HG03469 (cell line): Measurements from ENCODE around the gene NRTN.
"Not testable (repeated sequence)": the region's sequence is repeated elsewhere in the genome, so short reads cannot be mapped to it uniquely, and the experiment has no call there.

ENCODE experiments used
- ATAC-seq: cut with Tn5 transposase; IDR thresholded peaks from one replicate; pipeline ENCODE4 v1.9.1; 2021; ENCODE audit warnings: mild to moderate bottlenecking, moderate library complexity, moderate number of reproducible peaks; ENCODE audit not compliant: unreplicated experiment

NRTN gene

DNA sequence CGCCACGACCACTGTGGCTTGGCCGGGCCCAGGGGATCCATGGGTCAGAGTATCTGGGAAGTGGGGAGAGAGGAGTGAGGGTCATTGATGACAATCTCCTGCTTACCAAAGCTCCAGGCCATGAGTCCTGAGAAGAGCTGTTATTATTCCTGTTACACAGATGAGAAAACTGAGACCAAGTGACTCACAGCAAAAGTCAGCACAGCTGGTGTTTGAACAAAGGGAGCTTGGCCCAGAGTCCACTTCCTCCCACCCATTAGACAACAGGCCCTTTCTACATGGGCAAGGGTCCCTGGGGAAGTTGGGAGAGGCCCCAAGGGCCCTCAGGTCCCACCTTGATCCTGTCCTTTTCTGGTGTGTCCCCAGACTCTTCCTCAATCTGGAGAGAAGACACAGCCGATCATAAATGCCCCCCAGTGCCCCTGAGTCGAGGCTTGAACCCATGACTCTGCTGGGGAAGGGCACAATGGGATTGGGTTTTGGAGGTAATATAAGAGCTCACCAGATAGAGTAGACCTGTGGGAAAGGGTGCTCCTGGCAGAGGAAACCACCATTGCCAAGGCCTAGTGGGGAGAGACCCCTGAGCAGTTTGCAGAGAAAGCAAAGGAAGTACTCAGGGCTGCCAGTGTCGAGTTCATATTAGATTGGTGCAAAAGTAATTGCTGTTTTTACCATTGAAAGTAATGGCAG is 27.8 kb downstream of the NRTN start:
- no peak for ATAC-seq

GRCh38 chr19:5837761-5838352 is 33.0 kb downstream of the NRTN start:
- no peak for ATAC-seq

- ATAC-seq = no peak
These were observed 33.6 kb downstream of the NRTN start for GRCh38 chr19:5838353-5839064.

DNA sequence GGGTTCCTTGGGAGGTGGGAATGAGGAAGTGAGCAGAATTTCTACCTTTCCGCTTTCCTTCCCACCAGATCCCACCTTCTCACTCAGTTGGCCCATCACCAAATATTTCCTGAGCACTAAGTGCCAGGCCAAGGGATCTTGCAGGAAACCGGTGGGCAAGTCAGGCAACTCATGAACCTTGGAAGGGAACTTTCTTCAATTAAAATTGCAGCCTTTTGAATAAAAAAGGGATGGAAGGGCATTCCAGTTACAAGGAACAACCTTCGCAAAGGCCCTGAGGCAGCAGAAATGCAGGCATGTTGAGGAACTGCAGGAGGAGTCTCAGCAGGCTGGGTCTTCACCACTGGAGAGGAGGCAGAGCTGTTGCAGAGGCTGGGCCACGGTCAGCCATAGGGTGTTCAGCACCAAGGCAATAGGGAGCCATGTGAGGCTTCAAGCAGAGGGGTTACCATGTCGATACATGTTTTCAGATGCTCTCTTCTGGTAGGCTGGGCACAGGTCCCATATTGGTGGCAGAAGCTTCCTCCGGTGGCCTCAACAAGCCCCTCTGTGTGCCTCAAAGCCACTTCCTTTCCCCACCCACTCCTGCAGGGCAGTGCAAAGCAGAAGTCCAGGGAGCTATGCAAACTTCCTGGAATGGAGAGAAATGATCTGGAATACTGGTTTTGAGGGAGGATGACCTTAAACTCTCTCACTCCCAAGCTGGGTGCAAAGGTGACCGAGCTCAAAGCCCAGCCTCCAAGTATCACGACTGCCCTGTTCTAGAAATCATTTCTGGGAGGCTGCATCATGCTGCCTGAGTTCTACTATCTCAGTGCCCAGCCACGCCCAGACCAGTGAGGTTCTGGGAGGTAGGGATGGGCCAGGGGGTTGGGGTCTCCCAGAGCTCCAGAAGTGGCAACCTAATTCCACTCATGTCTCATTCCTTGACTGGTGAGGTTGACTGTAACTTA is 34.5 kb downstream of the NRTN start, which contains the start of gene FUT6:
Gene FUT6 (minus strand): TSS at position 638 of the 953 bp plus-strand sequence. CDS start 7,135 bp downstream, outside the sequence.
- ATAC-seq = no peak

GRCh38 chr19:5841735-5842111 is 36.9 kb downstream of the NRTN start:
- ATAC-seq = not testable (repeated sequence)

DNA sequence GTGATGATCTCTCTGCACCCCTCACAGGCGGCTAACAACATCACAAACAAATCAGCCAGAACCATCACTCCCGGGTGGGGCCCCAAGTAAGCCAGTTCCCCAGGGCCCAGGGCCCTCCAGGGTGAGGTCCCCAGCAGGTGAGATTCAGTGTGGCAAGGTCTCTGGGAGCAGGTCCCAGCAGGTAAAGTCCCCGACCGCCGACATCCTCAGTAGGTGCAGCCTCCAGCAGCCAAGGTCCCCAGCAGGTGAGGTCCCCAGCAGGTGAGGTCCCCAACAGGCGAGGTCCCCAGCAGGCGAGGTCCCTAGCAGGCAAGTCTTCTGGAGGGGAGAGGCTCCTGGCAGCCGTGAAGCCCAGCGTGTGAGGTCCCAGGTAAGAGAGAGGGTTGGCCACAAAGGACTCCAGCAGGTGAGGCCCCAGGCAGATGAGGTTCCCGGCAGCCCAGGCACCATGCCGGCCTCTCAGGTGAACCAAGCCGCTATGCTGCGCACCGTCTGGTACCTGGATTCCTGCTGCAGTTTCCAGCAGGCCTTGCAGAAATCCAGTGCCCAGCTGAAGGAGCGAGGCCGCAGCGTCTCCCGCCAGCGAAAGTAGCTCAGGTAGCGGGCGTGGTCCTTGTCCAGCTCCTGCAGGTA is 38.5 kb downstream of the NRTN start:
- ATAC-seq = no peak

DNA sequence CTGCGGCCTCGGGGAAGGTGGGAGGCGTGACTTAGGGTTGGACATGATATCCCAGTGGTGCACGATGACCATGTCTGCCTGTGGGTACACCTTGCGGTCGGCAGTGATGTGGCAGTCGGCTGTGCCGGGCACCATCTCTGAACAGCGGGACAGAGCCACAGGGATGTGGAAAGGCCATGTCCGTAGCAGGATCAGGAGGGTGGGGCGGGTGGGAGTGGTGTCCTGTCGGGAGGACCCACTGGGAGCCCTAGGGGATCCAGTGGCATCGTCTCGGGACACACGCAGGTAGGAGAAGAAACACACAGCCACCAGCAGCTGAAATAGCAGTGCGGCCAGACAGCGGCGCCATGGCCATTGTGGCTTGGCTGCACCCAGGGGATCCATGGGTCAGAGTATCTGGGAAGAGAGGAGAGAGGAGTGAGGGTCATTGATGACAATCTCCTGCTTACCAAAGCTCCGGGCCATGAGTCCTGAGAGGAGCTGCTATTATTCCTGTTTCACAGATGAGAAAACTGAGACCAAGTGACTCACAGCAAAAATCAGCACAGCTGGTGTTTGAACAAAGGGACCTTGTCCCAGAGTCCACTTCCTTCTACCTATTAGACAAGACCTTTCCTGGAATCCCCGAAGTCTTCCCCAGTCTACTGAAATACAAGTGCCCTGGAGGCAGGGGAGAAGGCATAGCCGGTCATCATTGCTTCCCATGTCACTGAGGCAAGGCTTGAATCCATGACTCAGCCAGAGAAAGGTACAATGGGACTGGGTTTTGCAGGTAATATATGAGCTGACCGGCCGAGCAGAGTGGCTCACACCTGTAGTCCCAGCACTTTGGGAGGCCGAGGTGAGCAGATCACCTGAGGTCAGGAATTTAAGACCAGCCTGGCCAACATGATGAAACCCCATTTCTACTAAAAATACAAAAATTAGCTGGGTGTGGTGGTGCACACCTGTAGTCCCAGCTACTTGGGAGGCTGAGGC is 39.9 kb downstream of the NRTN start:
- ATAC-seq = no peak

GRCh38 chr19:5847846-5848245 is 43.0 kb downstream of the NRTN start:
- ATAC-seq = not testable (repeated sequence)

DNA sequence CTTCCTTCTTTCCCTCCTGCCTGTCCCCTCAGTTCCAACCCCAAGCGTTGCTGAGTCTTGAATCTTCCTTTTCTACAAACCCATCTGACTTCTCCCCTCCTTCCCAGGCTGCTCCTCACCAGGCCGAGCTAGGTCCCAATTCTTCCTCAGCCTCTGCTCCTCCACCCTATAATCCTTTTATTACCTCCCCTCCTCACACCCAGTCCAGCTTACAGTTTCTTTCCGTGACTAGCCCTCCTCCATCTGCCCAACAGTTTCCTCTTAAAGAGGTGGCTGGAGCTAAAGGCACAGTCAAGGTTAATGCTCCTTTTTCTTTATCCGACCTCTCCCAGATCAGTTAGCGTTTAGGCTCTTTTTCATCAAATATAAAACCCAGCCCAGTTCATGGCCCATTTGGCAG is 43.8 kb downstream of the NRTN start:
- ATAC-seq = not testable (repeated sequence)

DNA sequence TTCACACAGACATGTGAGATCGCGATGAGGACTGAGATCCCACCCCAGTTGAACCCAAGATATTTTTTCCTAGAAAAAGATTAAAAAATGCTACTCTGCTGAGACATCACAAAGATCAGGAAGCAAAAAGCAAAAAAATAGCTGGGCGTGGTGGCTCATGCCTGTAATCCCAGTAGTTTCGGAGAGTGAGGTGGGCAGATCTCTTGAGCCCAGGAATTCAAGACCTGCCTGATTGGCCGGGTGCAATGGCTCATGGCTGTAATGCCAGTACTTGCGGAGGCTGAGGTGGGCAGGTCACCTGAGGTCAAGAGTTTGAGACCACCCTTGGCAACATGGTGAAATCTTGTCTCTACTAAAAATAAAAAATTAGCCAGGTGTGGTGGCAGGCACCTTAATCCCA is 45.3 kb downstream of the NRTN start:
- no peak for ATAC-seq

DNA sequence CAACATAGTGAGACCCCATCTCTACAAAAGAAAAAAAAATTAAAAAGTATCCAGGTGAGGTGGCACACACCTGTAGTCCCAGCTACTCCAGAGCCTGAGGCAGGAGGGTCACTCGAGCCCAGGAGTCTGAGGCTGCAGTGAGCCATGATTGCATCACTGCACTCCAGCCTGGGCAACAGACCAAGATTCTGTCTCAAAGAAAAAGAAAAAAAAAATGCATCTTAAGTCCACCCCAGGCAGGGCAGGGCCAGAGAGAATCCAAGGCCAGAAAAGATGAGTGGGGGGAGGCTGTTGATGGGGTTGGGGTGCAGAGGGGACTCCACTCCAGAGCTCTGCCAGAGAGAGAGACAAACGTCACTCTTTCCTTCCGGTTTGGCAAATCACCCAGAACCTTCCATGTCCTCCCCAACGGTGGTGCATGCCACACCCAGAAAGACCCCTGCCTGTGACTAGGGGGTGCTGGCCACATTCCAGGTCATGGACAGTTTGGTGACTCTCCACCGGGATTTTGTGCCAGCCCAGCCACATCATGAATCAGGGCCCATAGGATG is 46.0 kb downstream of the NRTN start:
- no peak for ATAC-seq

GRCh38 chr19:5851302-5851701 is 46.4 kb downstream of the NRTN start, which contains the start of gene FUT3:
Gene FUT3, minus strand, starts transcription at chr19:5851449.
- ATAC-seq = no peak

GRCh38 chr19:5854121-5854520 is 49.3 kb downstream of the NRTN start:
- not testable (repeated sequence) for ATAC-seq

DNA sequence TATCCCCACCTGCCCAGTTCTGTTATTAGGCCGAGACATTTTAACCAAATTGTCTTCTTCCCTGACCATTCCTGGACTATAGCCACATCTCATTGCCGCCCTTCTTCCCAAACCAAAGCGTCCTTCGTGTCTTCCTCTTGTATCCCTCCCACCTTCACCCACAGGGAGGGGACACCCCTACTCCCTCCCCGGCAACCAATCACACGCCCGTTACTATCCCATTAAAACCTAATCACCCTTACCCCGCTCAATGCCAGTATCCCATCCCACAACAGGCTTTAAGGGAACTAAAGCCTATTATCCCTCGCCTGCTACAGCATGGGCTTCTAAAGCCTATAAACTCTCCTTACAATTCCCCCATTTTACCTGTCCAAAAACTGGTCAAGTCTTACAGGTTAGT is 50.3 kb downstream of the NRTN start:
- ATAC-seq = not testable (repeated sequence)

DNA sequence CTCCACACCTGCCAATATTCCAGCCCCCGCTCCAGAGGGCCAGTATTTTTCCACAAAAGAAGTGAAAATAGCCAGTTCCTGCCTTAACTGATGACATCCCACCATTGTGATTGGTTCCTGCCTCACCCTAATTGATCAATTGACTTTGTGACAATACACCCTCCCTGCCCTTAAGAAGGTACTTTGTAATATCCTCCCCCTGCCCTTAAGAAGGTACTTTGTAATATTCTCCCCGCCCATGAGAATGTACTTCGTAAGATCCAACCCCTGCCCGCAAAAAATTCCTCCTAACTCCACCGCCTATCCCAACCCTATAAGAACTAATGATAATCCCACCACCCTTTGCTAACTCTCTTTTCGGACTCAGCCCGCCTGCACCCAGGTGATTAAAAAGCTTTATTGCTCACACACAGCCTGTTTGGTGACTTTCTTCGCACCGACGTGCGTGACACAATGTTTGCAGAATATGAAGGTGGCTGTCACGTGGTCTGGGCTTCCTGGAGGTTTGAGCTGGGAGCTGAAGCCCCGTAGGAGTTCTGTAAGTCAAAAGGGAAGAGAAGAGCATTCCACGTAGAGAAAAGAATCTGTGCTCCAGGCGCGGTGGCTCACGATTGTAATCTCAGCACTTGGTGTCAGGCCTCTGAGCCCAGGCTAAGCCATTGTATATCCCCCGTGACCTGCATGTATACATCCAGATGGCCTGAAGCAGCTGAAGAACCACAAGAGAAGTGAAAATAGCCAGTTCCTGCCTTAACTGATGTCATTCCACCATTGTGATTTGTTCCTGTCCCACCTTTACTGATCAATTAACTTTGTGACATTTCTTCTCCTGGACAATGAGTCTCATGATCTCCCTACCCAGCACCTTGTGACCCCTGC is 52.6 kb downstream of the NRTN start:
- ATAC-seq = no peak

DNA sequence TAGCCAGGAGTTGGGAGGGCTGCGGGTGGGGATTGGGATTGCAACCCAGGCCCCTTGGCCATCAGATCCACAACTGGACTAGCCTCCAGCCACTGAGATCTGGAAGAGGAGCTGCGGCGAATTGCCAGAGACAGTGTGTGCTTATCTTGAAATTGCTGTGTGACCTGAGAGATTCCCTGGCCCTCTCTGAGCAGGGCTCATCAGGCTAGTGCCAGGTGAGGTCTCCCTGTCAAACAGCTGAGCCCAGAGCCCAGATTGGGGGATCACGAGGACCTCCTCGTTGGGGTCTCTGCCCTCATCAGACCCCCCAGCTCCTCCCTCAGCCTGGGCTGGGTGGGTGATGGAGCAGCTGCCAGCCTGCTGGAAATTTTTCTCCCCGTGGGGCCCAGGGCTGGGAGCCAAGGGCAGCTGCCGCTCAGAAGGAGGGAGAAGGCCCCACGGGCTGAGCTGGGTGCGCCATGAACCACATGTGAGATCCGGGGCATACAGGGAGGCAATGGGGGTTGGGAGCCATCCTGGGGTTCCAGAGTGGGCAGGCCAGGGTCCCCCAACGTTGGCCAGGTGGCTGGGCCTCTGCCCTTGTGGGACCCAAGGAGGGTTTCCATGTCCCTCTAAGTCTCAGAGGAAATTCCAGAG is 58.3 kb downstream of the NRTN start:
- no peak for ATAC-seq

GRCh38 chr19:5864013-5864720 is 59.3 kb downstream of the NRTN start:
- ATAC-seq = no peak
